Subcutaneous abdominal adipose tissue (tissue), 5 donors: Measurements from ENCODE around the gene OSCAR.

Source experiments
- H3K27ac ChIP-seq: one replicate; pipeline ENCODE4 v1.7.0; 2013; ENCODE audit warnings: low read depth, mild to moderate bottlenecking, inconsistent platforms, low read length, moderate library complexity
- H3K27me3 ChIP-seq, 5 donors: one replicate each; pipeline ENCODE4 v1.7.0; 2013; ENCODE audit warnings: low read length in 5 of 5, inconsistent platforms in 1 of 5; ENCODE audit not compliant: control insufficient read depth in 5 of 5, insufficient read depth in 4 of 5
- H3K36me3 ChIP-seq, 5 donors: one replicate each; pipeline ENCODE4 v1.7.0; 2013; ENCODE audit warnings: low read length in 5 of 5; ENCODE audit not compliant: control insufficient read depth in 5 of 5, insufficient read depth in 5 of 5
- H3K4me1 ChIP-seq, 5 donors: one replicate each; pipeline ENCODE4 v1.7.0; 2013; ENCODE audit warnings: low read length in 5 of 5, mild to moderate bottlenecking in 3 of 5, moderate library complexity in 1 of 5; ENCODE audit not compliant: control insufficient read depth in 5 of 5, insufficient read depth in 5 of 5
- H3K4me3 ChIP-seq, 5 donors: one replicate each; pipeline ENCODE4 v1.7.0; 2013; ENCODE audit warnings: low read length in 5 of 5, low read depth in 1 of 5
- H3K9ac ChIP-seq, 5 donors: one replicate each; pipeline ENCODE4 v1.7.0; 2013; ENCODE audit warnings: low read length in 5 of 5, mild to moderate bottlenecking in 4 of 5, moderate library complexity in 3 of 5
- H3K9me3 ChIP-seq, 5 donors: one replicate each; pipeline ENCODE4 v1.7.0; 2013; ENCODE audit warnings: low read length in 5 of 5; ENCODE audit not compliant: control insufficient read depth in 5 of 5
- donor health status: healthy.
- donor health status: healthy.
- donor health status: healthy.
- donor health status: healthy.
- donor health status: healthy.

Gene OSCAR

GRCh38 chr19:54136864-54137698 is 36.5 kb upstream of the OSCAR start:
- no peaks in the 10 kb centered on the region for H3K9me3 ChIP-seq
- peak overlapping the region; percentile 69 for H3K27ac ChIP-seq
- H3K36me3 ChIP-seq = peaks cover 0 to 22% (median 13%) of the 10 kb centered on the region in 5 donors
- peak overlapping the region; percentile 70 to 80 (median 76) for H3K4me3 ChIP-seq
- H3K27me3 ChIP-seq = peaks cover 0 to 2% (median 0%) of the 10 kb centered on the region in 5 donors
- peaks cover 15 to 48% (median 34%) of the 10 kb centered on the region in 5 donors for H3K4me1 ChIP-seq
- H3K9ac ChIP-seq = peak overlapping the region in 4 of 5 donors; percentile 67 to 92 (median 76)

GRCh38 chr19:54136086-54136863 is 35.7 kb upstream of the OSCAR start:
- H3K27me3 ChIP-seq = peaks cover 0 to 2% (median 0%) of the 10 kb centered on the region in 5 donors
- peaks cover 15 to 44% (median 34%) of the 10 kb centered on the region in 5 donors for H3K4me1 ChIP-seq
- peak overlapping the region; percentile 35 to 72 (median 67) for H3K9ac ChIP-seq
- H3K4me3 ChIP-seq = peak overlapping the region; percentile 67 to 80 (median 70)
- H3K9me3 ChIP-seq = no peaks in the 10 kb centered on the region
- no peak overlapping the region for H3K27ac ChIP-seq
- H3K36me3 ChIP-seq = peaks cover 0 to 25% (median 21%) of the 10 kb centered on the region in 5 donors

DNA sequence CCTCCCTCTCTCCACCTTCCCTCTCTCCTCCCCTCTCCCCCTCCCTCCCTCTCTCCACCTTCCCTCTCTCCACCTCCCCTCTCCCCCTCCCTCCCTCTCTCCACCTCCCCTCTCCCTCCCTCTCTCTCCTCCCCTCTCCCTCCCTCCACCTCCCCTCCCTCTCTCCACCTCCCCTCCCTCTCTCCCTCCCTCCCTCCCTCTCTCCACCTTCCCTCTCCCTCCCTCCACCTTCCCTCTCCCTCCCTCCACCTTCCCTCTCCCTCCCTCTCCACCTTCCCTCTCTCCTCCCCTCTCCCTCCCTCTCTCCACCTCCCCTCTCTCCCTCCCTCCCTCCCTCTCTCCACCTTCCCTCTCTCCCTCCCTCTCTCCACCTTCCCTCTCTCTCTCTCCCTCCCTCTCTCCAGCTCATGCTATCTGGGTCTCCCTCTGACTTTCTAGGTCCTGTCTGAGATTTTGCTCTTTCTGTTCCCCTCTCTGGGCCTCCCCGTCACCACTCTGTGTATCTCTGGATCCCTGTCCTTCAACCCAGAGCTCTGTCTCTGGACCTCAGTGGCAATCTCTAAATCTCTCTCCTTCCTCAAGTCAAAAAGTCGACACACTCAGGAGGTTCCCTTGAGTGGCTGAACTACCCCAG is 33.5 kb upstream of the OSCAR start:
- Histone ChIP-seq H3K4me3 (no peak overlapping the region), H3K36me3 (peaks cover 0 to 34% (median 30%) of the 10 kb centered on the region in 5 donors), H3K9ac (no peak overlapping the region), H3K27ac (no peak overlapping the region), H3K4me1 (peaks cover 13 to 23% (median 18%) of the 10 kb centered on the region in 5 donors), H3K9me3 (no peaks in the 10 kb centered on the region), H3K27me3 (peaks cover 0 to 2% (median 0%) of the 10 kb centered on the region in 5 donors)

- Histone ChIP-seq H3K4me3 (no peak overlapping the region), H3K27ac (no peak overlapping the region), H3K36me3 (peaks cover 0 to 40% (median 36%) of the 10 kb centered on the region in 5 donors), H3K9me3 (no peaks in the 10 kb centered on the region), H3K27me3 (peaks cover 0 to 2% (median 0%) of the 10 kb centered on the region in 5 donors), H3K9ac (no peak overlapping the region), H3K4me1 (peaks cover 9 to 17% (median 12%) of the 10 kb centered on the region in 5 donors)
Observed at GRCh38 chr19:54133312-54133956, 32.8 kb upstream of the OSCAR start.

DNA sequence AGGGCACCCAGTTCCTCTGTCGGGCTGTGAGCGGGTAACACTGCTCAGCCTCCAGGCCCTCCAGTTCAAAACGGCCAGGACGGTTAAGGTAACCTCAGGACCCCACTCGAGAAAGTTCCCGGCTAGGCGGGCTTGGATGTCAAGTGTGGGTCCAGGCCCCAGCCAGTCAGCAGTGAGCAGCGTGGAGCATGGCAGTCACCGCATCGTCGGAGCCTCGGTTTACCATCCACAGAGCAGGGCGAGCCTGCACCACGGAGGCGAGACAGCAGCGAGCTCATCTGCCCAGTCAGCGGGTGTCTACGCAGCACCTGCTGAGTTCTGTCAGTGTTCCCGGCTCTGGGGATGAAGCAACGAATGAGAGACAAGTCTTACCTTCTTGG is 29.0 kb upstream of the OSCAR start:
- no peak overlapping the region for H3K4me3 ChIP-seq
- no peaks in the 10 kb centered on the region for H3K27me3 ChIP-seq
- H3K9me3 ChIP-seq = no peaks in the 10 kb centered on the region
- no peak overlapping the region for H3K27ac ChIP-seq
- H3K4me1 ChIP-seq = no peaks in the 10 kb centered on the region
- peaks cover 0 to 79% (median 72%) of the 10 kb centered on the region in 5 donors for H3K36me3 ChIP-seq
- H3K9ac ChIP-seq = no peak overlapping the region

DNA sequence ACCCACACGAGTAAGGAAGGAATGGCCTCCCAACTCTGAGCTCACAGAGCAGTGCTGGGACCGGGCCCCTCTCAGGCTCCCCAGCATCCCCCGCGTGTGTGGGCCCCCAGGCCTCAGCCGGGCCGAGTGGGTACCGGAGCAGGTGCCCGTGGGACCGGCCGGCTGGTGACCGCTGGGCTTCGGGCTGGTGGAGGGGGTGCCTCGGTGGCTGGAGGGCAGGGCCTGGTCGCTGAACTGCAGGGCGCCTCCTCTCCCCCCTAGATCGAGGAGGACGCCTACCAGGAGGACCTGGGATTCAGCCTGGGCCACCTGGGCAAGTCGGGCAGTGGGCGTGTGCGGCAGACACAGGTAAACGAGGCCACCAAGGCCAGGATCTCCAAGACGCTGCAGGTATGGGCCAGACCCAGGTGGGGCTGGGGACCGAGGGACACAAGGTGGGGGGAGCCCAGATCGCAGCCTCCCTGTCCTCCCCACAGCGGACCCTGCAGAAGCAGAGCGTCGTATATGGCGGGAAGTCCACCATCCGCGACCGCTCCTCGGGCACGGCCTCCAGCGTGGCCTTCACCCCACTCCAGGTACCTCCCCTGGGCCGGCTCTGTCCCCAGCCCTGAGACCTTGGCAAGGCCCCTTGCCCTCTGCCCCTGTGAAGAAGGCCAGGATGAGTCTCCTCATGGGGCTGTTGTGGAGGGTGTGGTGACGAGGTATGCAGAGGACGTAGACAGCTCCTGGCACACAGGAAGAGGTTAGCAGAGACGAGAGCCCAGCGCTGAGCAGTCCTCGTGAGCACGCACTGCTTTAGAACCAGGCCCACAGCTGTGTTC is 28.4 kb upstream of the OSCAR start:
- no peaks in the 10 kb centered on the region for H3K4me1 ChIP-seq
- no peak overlapping the region for H3K9ac ChIP-seq
- no peaks in the 10 kb centered on the region for H3K27me3 ChIP-seq
- H3K9me3 ChIP-seq = no peaks in the 10 kb centered on the region
- peaks cover 0 to 85% (median 78%) of the 10 kb centered on the region in 5 donors for H3K36me3 ChIP-seq
- H3K4me3 ChIP-seq = no peak overlapping the region
- H3K27ac ChIP-seq = no peak overlapping the region

DNA sequence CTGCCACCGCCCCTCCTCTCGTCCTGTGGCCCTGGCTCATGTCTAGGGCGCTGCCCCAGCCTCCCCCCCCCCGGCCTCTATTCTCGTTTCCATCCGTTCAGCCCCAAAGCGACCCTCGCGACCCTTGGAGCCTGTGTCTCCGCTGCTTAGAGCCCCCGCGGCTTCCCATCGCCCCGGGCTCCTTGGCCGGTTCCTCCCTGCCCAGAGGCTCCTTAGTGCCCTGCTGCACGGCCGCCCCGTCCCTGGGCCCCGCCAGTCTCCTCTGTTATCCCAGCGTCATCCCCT is 27.8 kb upstream of the OSCAR start:
- Histone ChIP-seq H3K36me3 (peaks cover 0 to 91% (median 83%) of the 10 kb centered on the region in 5 donors), H3K27ac (no peak overlapping the region), H3K4me1 (no peaks in the 10 kb centered on the region), H3K9me3 (no peaks in the 10 kb centered on the region), H3K27me3 (no peaks in the 10 kb centered on the region), H3K4me3 (no peak overlapping the region), H3K9ac (no peak overlapping the region)

GRCh38 chr19:54127688-54128440 is 27.3 kb upstream of the OSCAR start:
- Histone ChIP-seq H3K36me3 (peaks cover 0 to 91% (median 84%) of the 10 kb centered on the region in 5 donors), H3K9me3 (no peaks in the 10 kb centered on the region)

More at GRCh38 chr19:54127688-54128440, 27.3 kb upstream of the OSCAR start:
- Histone ChIP-seq H3K9ac (no peak overlapping the region), H3K4me1 (no peaks in the 10 kb centered on the region), H3K4me3 (no peak overlapping the region), H3K27me3 (no peaks in the 10 kb centered on the region), H3K27ac (no peak overlapping the region)
